Adrenal gland (tissue), 12 donors: ENCODE measurements around the gene ARHGEF11. TPM values are rescaled to one million over a fixed set of nuclear protein-coding genes. Genes with fewer than 3 reads are reported as not detected.

Experiments
- DNase-seq, 7 donors: peaks; one replicate each; pipeline ENCODE4 v3.0.0-alpha.2; 2019 to 2020
- H3K27ac ChIP-seq, 5 donors: fragments of 200-600 bp; sonication (generic) in 4 of 5; 1 replicate in 3 of 5; 2 replicates in 2 of 5; pipeline versions ENCODE4 v1.5.1 to v1.8.0; 2016 to 2020; ENCODE audit warnings: mild to moderate bottlenecking in 1 of 5
- H3K27me3 ChIP-seq: fragments of 200-600 bp; 2 replicates; pipeline ENCODE4 v1.8.0; 2021
- H3K36me3 ChIP-seq, 2 donors: fragments of 200-600 bp; replicated peaks in 1 of 2; 1 replicate in 1 of 2; 2 replicates in 1 of 2; pipeline versions ENCODE4 v1.5.1 to v1.8.0; 2018 to 2022
- H3K4me1 ChIP-seq, 2 donors: fragments of 200-600 bp; replicated peaks in 1 of 2; 1 replicate in 1 of 2; 2 replicates in 1 of 2; pipeline versions ENCODE4 v1.5.1 to v1.8.0; 2018 to 2021
- H3K4me3 ChIP-seq, 4 donors: fragments of 200-600 bp; sonication (generic) in 3 of 4; one replicate each; pipeline ENCODE4 v1.5.1; 2016 to 2018
- H3K9me3 ChIP-seq, 3 donors: fragments of 200-600 bp; sonication (generic) in 1 of 3; replicated peaks in 1 of 3; 1 replicate in 2 of 3; 2 replicates in 1 of 3; pipeline versions ENCODE4 v1.5.1 to v1.8.0; 2016 to 2021
- POLR2A ChIP-seq, 2 donors: fragments of 450-650 bp; IDR thresholded peaks; one replicate each; pipeline ENCODE4 v1.6.1; 2017; ENCODE audit warnings: antibody characterized with exemption in 2 of 2, mild to moderate bottlenecking in 2 of 2, moderate library complexity in 1 of 2
- WGBS, 4 donors: extraction: QIAGEN DNeasy Blood & Tissue Kit in 2 of 4; methylation state at CpG; one replicate each; pipeline versions ENCODE4 v1.1.5 to v1.1.7; 2013 to 2017; 5-methylcytosine and 5-hydroxymethylcytosine counted together
- intact Hi-C, 2 donors: fragments of 100-400 bp; cut with DNase I; formaldehyde crosslinking; loops; one replicate each; pipeline versions ENCODE4 v1.14.1 to v1.15.0; 2022 to 2023
- polyA plus RNA-seq, 3 donors: library from polyadenylated mRNA; stranded (reverse); fragments of 200-250 nt in 2 of 3; fragments of 350-450 nt in 1 of 3; fragmentation: Illumina TruSeq in 1 of 3; extraction: RNeasy Lipid Tissue Mini Kit (QIAGEN cat#74804) in 1 of 3; gene quantifications; one replicate each; pipeline ENCODE4 v1.2.3, GENCODE V29; 2013 to 2014
- total RNA-seq, 9 donors: library from RNA; depleted of rRNA in 4 of 9; stranded (reverse); fragments of >200 nt in 4 of 9; fragments of 120-200 nt in 1 of 9; fragmentation: NEBNext Ultra II Directional in 1 of 9; extraction: Animal tissue kit (Norgen Biotek cat#: 25700) in 1 of 9; gene quantifications; one replicate each; pipeline versions ENCODE4 v1.1.0 to v1.2.4, GENCODE V29; 2013 to 2023
- TF ChIP-seq, protein P1 (sequence below), 6 experiments: fragments of 450-650 bp in 4 of 6; fragments of 200-600 bp in 2 of 6; sonication (generic) in 1 of 6; IDR thresholded peaks; 1 replicate in 5 of 6; 2 replicates in 1 of 6; pipeline versions ENCODE4 v1.5.1 to v1.8.0; 2016 to 2021; ENCODE audit warnings: antibody characterized with exemption in 6 of 6, mild to moderate bottlenecking in 2 of 6, moderate library complexity in 1 of 6
- donor health status: healthy with polysubstance abuse.
- donor health status: Bipolar disorder and iron deficiency.
- donor health status: DM: yes; HTN: yes; CAD: no.
- donor health status: DM: no; HTN: no; CAD: no.
- donor health status: DM: no; HTN: no; CAD: no.
- donor health status: DM: yes; HTN: yes; CAD: no.

The ARHGEF11 gene
- total and polyA plus RNA-seq, 12 donors, result 14.2 to 69.2 (median 38.3) TPM

DNA sequence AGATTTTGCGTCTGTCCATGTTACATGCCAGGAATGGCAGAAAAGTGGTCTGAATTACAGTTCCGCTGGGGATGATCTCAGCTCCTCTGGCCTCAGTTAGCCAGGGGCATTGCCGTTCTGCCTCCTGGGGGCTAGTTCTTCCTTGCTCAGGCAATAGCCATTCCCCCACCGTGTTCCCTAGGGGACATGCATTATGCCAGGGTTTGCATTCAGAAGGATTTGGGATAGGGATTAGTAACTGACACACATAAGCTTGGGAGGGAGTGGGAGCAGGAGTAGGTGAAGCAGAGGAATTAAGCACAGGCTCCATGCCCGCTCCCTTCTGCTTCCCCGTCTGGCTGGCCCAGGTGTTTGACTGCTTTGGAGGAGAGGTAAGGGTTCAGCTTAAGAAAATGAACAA lies 112.4 kb downstream of the ARHGEF11 start:
- 84 to 91% (median 86%) methylated on average over 6 of the region's 6 CpGs for WGBS, 4 donors
- DNase-seq, result no peak
- intact Hi-C loops, result no loop called here

DNA sequence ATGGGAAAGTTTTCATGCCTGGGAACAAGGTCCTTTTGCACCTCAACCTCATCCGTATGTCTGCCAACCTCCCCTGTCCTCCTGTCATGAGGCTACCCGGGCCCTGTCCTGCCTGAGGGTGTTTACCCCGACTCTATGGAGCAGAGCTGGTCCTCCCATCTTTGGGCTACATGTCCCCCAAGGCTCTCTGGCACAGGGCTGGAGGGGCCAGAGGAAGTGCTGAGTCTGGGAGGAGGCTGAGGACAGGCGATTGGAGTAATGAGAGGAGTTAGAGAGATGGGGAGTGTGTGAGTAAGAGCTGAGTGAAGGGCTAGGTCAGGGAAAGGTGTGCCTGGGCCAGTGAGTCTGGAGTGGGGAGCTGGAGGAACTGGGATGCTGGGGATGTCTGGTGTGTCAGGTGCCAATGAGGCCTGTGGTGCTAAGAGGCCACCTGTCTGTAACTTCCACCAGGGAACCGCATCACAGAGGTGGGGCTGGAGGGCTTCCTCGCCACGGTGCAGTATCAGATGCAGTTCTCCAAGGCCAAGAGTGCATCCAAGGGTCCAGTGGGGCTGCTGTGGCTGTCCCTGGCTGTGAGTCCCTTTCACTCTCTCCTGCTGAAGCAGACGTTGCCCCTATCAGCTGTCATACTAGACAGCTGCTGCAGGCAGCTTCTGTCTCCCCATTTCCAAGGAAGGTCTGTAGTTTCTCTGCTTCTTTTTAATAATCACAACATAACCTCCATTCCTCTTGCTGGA lies 113.4 kb downstream of the ARHGEF11 start:
- peaks cover 0 to 4% of the 10 kb centered on the region in 2 donors for H3K4me1 ChIP-seq
- WGBS, 4 donors, result 48 to 59% (median 56%) methylated on average over 4 to 8 of the region's 8 CpGs
- intact Hi-C loops, result no loop called here
- TF ChIP-seq, protein P1, sequence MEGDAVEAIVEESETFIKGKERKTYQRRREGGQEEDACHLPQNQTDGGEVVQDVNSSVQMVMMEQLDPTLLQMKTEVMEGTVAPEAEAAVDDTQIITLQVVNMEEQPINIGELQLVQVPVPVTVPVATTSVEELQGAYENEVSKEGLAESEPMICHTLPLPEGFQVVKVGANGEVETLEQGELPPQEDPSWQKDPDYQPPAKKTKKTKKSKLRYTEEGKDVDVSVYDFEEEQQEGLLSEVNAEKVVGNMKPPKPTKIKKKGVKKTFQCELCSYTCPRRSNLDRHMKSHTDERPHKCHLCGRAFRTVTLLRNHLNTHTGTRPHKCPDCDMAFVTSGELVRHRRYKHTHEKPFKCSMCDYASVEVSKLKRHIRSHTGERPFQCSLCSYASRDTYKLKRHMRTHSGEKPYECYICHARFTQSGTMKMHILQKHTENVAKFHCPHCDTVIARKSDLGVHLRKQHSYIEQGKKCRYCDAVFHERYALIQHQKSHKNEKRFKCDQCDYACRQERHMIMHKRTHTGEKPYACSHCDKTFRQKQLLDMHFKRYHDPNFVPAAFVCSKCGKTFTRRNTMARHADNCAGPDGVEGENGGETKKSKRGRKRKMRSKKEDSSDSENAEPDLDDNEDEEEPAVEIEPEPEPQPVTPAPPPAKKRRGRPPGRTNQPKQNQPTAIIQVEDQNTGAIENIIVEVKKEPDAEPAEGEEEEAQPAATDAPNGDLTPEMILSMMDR (IDR thresholded peaks at IDR 0.05), result no peak
- TF ChIP-seq POLR2A (IDR thresholded peaks at IDR 0.05), result no peak
- H3K9me3 ChIP-seq, result no peaks in the 10 kb centered on the region
- no peak overlapping the region for H3K27ac ChIP-seq
- no peak for DNase-seq
- H3K36me3 ChIP-seq, result peaks cover 0 to 17% of the 10 kb centered on the region in 2 donors
- no peak overlapping the region for H3K4me3 ChIP-seq
- H3K27me3 ChIP-seq, result no peaks in the 10 kb centered on the region

More for the DNA sequence above, 112.4 kb downstream of the ARHGEF11 start:
- Histone ChIP-seq H3K36me3 (peaks cover 0 to 22% of the 10 kb centered on the region in 2 donors), H3K4me1 (no peaks in the 10 kb centered on the region), H3K27me3 (no peaks in the 10 kb centered on the region), H3K27ac (no peak overlapping the region), H3K9me3 (no peaks in the 10 kb centered on the region), H3K4me3 (no peak overlapping the region)
- no peak for TF ChIP-seq POLR2A (IDR thresholded peaks at IDR 0.05)
- TF ChIP-seq, protein P1 (IDR thresholded peaks at IDR 0.05), result no peak

DNA sequence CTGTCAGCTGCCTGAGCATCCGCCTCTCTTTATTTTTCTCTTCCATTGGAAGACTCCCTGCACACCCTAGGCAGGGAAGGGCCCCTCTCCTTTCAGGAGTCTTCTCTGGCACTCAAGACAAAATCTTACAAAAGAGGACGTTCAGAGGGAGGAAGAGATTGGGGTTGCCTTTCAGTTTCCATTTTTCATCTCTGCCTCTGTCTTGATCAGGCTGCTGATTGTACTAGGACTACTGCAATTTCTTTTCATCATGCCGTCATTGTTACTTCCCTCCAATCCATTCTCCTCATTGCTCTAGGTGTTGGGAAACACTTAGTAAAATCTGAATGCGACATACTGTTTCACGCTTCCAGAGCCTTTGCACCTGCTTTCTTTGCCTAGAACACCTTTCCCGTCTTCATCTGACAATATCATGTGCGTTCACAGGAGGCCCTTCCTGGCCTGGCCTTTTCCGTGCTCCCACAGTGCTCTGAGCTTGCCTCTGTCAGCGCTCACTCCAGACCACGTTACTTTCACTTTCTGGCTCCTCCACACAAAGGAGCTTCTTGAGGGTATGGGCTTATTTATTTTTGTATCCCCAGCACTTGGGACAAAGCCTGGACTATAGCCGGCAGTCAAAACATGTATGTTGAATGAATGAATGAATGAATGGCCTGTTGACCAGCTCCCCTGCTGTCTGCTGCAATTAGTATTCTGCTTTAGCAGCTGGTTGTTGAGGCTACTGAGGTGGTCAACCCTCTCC lies 114.2 kb downstream of the ARHGEF11 start:
- no peak overlapping the region for H3K4me3 ChIP-seq
- no peak overlapping the region for H3K27ac ChIP-seq
- TF ChIP-seq, protein P1 (IDR thresholded peaks at IDR 0.05), result no peak
- no peak for TF ChIP-seq POLR2A (IDR thresholded peaks at IDR 0.05)
- H3K9me3 ChIP-seq, result no peaks in the 10 kb centered on the region
- 55 to 63% (median 60%) methylated on average over 11 of the region's 11 CpGs for WGBS, 4 donors
- H3K36me3 ChIP-seq, result peaks cover 0 to 9% of the 10 kb centered on the region in 2 donors
- no peak for DNase-seq
- intact Hi-C loops, result no loop called here
- H3K27me3 ChIP-seq, result peaks cover 5% of the 10 kb centered on the region
- H3K4me1 ChIP-seq, result peaks cover 0 to 4% of the 10 kb centered on the region in 2 donors

DNA sequence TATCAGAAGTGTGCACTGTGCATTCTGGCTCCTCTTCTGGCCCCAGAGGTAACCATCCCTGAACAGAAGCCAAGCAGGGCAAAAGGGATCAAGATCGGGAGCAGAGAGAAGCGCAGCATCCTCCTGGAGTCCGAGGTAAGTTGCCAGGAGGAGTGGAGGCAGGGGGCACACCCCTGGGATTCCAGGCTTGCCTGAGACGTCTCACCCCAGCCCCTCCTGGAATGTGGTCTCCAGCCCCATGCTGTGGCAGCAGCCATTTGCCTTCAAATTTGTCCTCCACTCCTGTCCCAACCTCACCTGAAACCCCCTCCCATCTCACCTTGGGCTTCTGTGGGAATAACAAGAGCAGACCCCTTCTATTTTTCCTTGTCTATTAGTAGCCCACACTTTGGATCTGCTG lies 115.1 kb downstream of the ARHGEF11 start:
- peaks cover 7% of the 10 kb centered on the region for H3K27me3 ChIP-seq
- H3K27ac ChIP-seq, result no peak overlapping the region
- no peaks in the 10 kb centered on the region for H3K9me3 ChIP-seq
- intact Hi-C loops, result no loop called here
- no peak overlapping the region for H3K4me3 ChIP-seq
- TF ChIP-seq, protein P1 (IDR thresholded peaks at IDR 0.05), result no peak
- TF ChIP-seq POLR2A (IDR thresholded peaks at IDR 0.05), result no peak
- DNase-seq, result no peak
- H3K36me3 ChIP-seq, result peaks cover 0 to 5% of the 10 kb centered on the region in 2 donors
- 33 to 54% (median 42%) methylated on average over 4 of the region's 4 CpGs for WGBS, 4 donors
- H3K4me1 ChIP-seq, result peaks cover 0 to 4% of the 10 kb centered on the region in 2 donors
